Measurements from ENCODE around the gene TRIP13.

Gene TRIP13

GRCh38 chr5:880816-881550 is 11.7 kb upstream of the TRIP13 start:
- no peak for DNase-seq (ENCODE audit: low read depth, low spot score)
- no peaks in the 10 kb centered on the region for H3K4me1 ChIP-seq (ENCODE audit: insufficient read depth, insufficient read length)
- no peak for TF ChIP-seq YY1 (IDR thresholded peaks at IDR 0.05; ENCODE audit: insufficient read depth, insufficient read length)
- no peak for TF ChIP-seq ZNF274 (IDR thresholded peaks at IDR 0.05; ENCODE audit: low read depth, low read length)
- TF ChIP-seq SUZ12 (IDR thresholded peaks at IDR 0.05; ENCODE audit: extremely low read depth, insufficient read depth, insufficient read length) = no peak
- H3K36me3 ChIP-seq (ENCODE audit: insufficient read depth, insufficient read length, low read length) = peaks cover 79% of the 10 kb centered on the region
- H3K27me3 ChIP-seq (ENCODE audit: insufficient read depth, insufficient read length) = no peaks in the 10 kb centered on the region
- H3K9ac ChIP-seq (ENCODE audit: insufficient read length, low read depth) = no peak overlapping the region
- H3K4me3 ChIP-seq (ENCODE audit: insufficient read length, low read depth) = no peak overlapping the region
- H3K9me3 ChIP-seq (ENCODE audit: insufficient read depth, low read length) = no peaks in the 10 kb centered on the region; the same call in 1 of the 2 replicates

GRCh38 chr5:881551-881935 is 11.1 kb upstream of the TRIP13 start:
- H3K4me3 ChIP-seq (ENCODE audit: insufficient read length, low read depth) = no peak overlapping the region
- H3K9ac ChIP-seq (ENCODE audit: insufficient read length, low read depth) = no peak overlapping the region
- no peak for TF ChIP-seq YY1 (IDR thresholded peaks at IDR 0.05; ENCODE audit: insufficient read depth, insufficient read length)
- no peak for TF ChIP-seq ZNF274 (IDR thresholded peaks at IDR 0.05; ENCODE audit: low read depth, low read length)
- TF ChIP-seq SUZ12 (IDR thresholded peaks at IDR 0.05; ENCODE audit: extremely low read depth, insufficient read depth, insufficient read length) = no peak
- H3K36me3 ChIP-seq (ENCODE audit: insufficient read depth, insufficient read length, low read length) = peaks cover 79% of the 10 kb centered on the region
- H3K27me3 ChIP-seq (ENCODE audit: insufficient read depth, insufficient read length) = no peaks in the 10 kb centered on the region
- H3K4me1 ChIP-seq (ENCODE audit: insufficient read depth, insufficient read length) = no peaks in the 10 kb centered on the region
- H3K9me3 ChIP-seq (ENCODE audit: insufficient read depth, low read length) = no peaks in the 10 kb centered on the region; the same call in 1 of the 2 replicates
- DNase-seq (ENCODE audit: low read depth, low spot score) = no peak

- Histone ChIP-seq H3K9ac (ENCODE audit: insufficient read length, low read depth) (no peak overlapping the region), H3K9me3 (ENCODE audit: insufficient read depth, low read length) (no peaks in the 10 kb centered on the region; the same call in 1 of the 2 replicates), H3K27me3 (ENCODE audit: insufficient read depth, insufficient read length) (no peaks in the 10 kb centered on the region), H3K4me3 (ENCODE audit: insufficient read length, low read depth) (no peak overlapping the region), H3K36me3 (ENCODE audit: insufficient read depth, insufficient read length, low read length) (peaks cover 80% of the 10 kb centered on the region), H3K4me1 (ENCODE audit: insufficient read depth, insufficient read length) (no peaks in the 10 kb centered on the region)
- DNase-seq (ENCODE audit: low read depth, low spot score) = no peak
- no peak for TF ChIP-seq ZNF274 (IDR thresholded peaks at IDR 0.05; ENCODE audit: low read depth, low read length)
- TF ChIP-seq YY1 (IDR thresholded peaks at IDR 0.05; ENCODE audit: insufficient read depth, insufficient read length) = no peak
- TF ChIP-seq SUZ12 (IDR thresholded peaks at IDR 0.05; ENCODE audit: extremely low read depth, insufficient read depth, insufficient read length) = no peak
Observed at GRCh38 chr5:882253-883183, 10.2 kb upstream of the TRIP13 start.

- no peaks in the 10 kb centered on the region for H3K4me1 ChIP-seq (ENCODE audit: insufficient read depth, insufficient read length)
- no peak overlapping the region for H3K4me3 ChIP-seq (ENCODE audit: insufficient read length, low read depth)
- DNase-seq (ENCODE audit: low read depth, low spot score) = no peak
- H3K9me3 ChIP-seq (ENCODE audit: insufficient read depth, low read length) = no peaks in the 10 kb centered on the region; the same call in 1 of the 2 replicates
- H3K9ac ChIP-seq (ENCODE audit: insufficient read length, low read depth) = no peak overlapping the region
- H3K36me3 ChIP-seq (ENCODE audit: insufficient read depth, insufficient read length, low read length) = peaks cover 82% of the 10 kb centered on the region
- TF ChIP-seq SUZ12 (IDR thresholded peaks at IDR 0.05; ENCODE audit: extremely low read depth, insufficient read depth, insufficient read length) (no peak), YY1 (IDR thresholded peaks at IDR 0.05; ENCODE audit: insufficient read depth, insufficient read length) (no peak), ZNF274 (IDR thresholded peaks at IDR 0.05; ENCODE audit: low read depth, low read length) (no peak)
- no peaks in the 10 kb centered on the region for H3K27me3 ChIP-seq (ENCODE audit: insufficient read depth, insufficient read length)
Observed at GRCh38 chr5:883475-884181, 9.1 kb upstream of the TRIP13 start.

- Histone ChIP-seq H3K27me3 (ENCODE audit: insufficient read depth, insufficient read length) (no peaks in the 10 kb centered on the region), H3K36me3 (ENCODE audit: insufficient read depth, insufficient read length, low read length) (peaks cover 91% of the 10 kb centered on the region), H3K9ac (ENCODE audit: insufficient read length, low read depth) (no peak overlapping the region), H3K4me1 (ENCODE audit: insufficient read depth, insufficient read length) (no peaks in the 10 kb centered on the region), H3K4me3 (ENCODE audit: insufficient read length, low read depth) (no peak overlapping the region), H3K9me3 (ENCODE audit: insufficient read depth, low read length) (no peaks in the 10 kb centered on the region; the same call in 1 of the 2 replicates)
- no peak for DNase-seq (ENCODE audit: low read depth, low spot score)
- no peak for TF ChIP-seq SUZ12 (IDR thresholded peaks at IDR 0.05; ENCODE audit: extremely low read depth, insufficient read depth, insufficient read length)
- no peak for TF ChIP-seq ZNF274 (IDR thresholded peaks at IDR 0.05; ENCODE audit: low read depth, low read length)
- TF ChIP-seq YY1 (IDR thresholded peaks at IDR 0.05; ENCODE audit: insufficient read depth, insufficient read length) = no peak
Observed at GRCh38 chr5:884345-885126, 8.1 kb upstream of the TRIP13 start.

- H3K9me3 ChIP-seq (ENCODE audit: insufficient read depth, low read length) = no peaks in the 10 kb centered on the region; the same call in 1 of the 2 replicates
- TF ChIP-seq YY1 (IDR thresholded peaks at IDR 0.05; ENCODE audit: insufficient read depth, insufficient read length) = no peak
- TF ChIP-seq SUZ12 (IDR thresholded peaks at IDR 0.05; ENCODE audit: extremely low read depth, insufficient read depth, insufficient read length) = no peak
- TF ChIP-seq ZNF274 (IDR thresholded peaks at IDR 0.05; ENCODE audit: low read depth, low read length) = no peak
- H3K4me3 ChIP-seq (ENCODE audit: insufficient read length, low read depth) = no peak overlapping the region
- H3K9ac ChIP-seq (ENCODE audit: insufficient read length, low read depth) = no peak overlapping the region
- no peaks in the 10 kb centered on the region for H3K4me1 ChIP-seq (ENCODE audit: insufficient read depth, insufficient read length)
- peaks cover 96% of the 10 kb centered on the region for H3K36me3 ChIP-seq (ENCODE audit: insufficient read depth, insufficient read length, low read length)
- H3K27me3 ChIP-seq (ENCODE audit: insufficient read depth, insufficient read length) = no peaks in the 10 kb centered on the region
- no peak for DNase-seq (ENCODE audit: low read depth, low spot score)
Observed at GRCh38 chr5:885127-885442, 7.6 kb upstream of the TRIP13 start.

Data from NT2/D1 (cell line).